H1 (cell line): ENCODE results near the gene NT5E. TPM values are rescaled to one million over a fixed set of nuclear protein-coding genes. Genes with fewer than 3 reads are reported as not detected.

Experiments
- CTCF ChIA-PET: fragments of 300-600 bp; sonication (Branson Sonifier 250); formaldehyde crosslinking; loops from one replicate; lab custom pipeline; 2021; ENCODE audit not compliant: partially characterized antibody; lab: Charles Lee
- POLR2A ChIA-PET: fragments of 300-600 bp; sonication (Branson Sonifier 250); formaldehyde crosslinking; loops from one replicate; lab custom pipeline; 2021; ENCODE audit warnings: inconsistent platforms; ENCODE audit not compliant: partially characterized antibody; lab: Charles Lee
- DNase-seq, 2 experiments: peaks; one replicate each; pipeline versions ENCODE4 v3.0.0 to v3.0.0-alpha.2; 2010 to 2022; ENCODE audit warnings: low spot score in 2 of 2, low read depth in 1 of 2, mixed read lengths in 1 of 2
- FAIRE-seq: peaks from 2 replicates; lab custom pipeline; 2011; peaks lifted over from hg19 to GRCh38; lab: Jason Lieb, UNC
- H2AFZ ChIP-seq: 2 replicates; pipeline ENCODE4 v1.8.1; 2012; ENCODE audit warnings: low read length, inconsistent platforms
- H2AK5ac ChIP-seq: 2 replicates; pipeline ENCODE4 v1.6.1; 2013; ENCODE audit warnings: low read depth, low read length
- H2BK120ac ChIP-seq: replicated peaks from 2 replicates; pipeline ENCODE3; 2013; ENCODE audit warnings: low read depth, low read length, inconsistent platforms
- H2BK12ac ChIP-seq: 2 replicates; pipeline ENCODE4 v1.6.1; 2013; ENCODE audit warnings: low read depth, low read length
- H2BK15ac ChIP-seq: 2 replicates; pipeline ENCODE4 v1.6.1; 2013; ENCODE audit warnings: low read length
- H2BK20ac ChIP-seq: 2 replicates; pipeline ENCODE4 v1.6.1; 2013; ENCODE audit warnings: low read length
- H2BK5ac ChIP-seq: 2 replicates; pipeline ENCODE4 v1.6.1; 2013; ENCODE audit warnings: low read depth, low read length
- H3K14ac ChIP-seq: 2 replicates; pipeline ENCODE4 v1.6.1; 2013; ENCODE audit warnings: inconsistent platforms; ENCODE audit not compliant: insufficient read length
- H3K18ac ChIP-seq: 2 replicates; pipeline ENCODE4 v1.6.1; 2013; ENCODE audit warnings: low read length; ENCODE audit errors: extremely low read depth
- H3K23ac ChIP-seq: 2 replicates; pipeline ENCODE4 v1.6.1; 2013; ENCODE audit warnings: inconsistent platforms; ENCODE audit not compliant: insufficient read length
- H3K23me2 ChIP-seq: 2 replicates; pipeline ENCODE4 v1.6.1; 2013; ENCODE audit warnings: low read depth, low read length
- H3K27ac ChIP-seq: 2 replicates; pipeline ENCODE4 v1.6.1; 2011; ENCODE audit warnings: low read depth, low read length, inconsistent platforms
- H3K27me3 ChIP-seq, 4 experiments: replicated peaks in 1 of 4; 1 replicate in 1 of 4; 2 replicates in 3 of 4; pipeline versions ENCODE4 v1.6.1 to v1.8.1; 2011 to 2013; ENCODE audit warnings: low read length in 3 of 4, mild to moderate bottlenecking in 3 of 4, inconsistent platforms in 2 of 4, mixed read lengths in 2 of 4, moderate library complexity in 1 of 4; ENCODE audit not compliant: control insufficient read depth in 3 of 4, insufficient read depth in 3 of 4; ENCODE audit errors: extremely low read depth in 1 of 4
- H3K36me3 ChIP-seq, 4 experiments: 2 replicates each; pipeline versions ENCODE4 v1.6.1 to v1.8.1; 2011 to 2013; ENCODE audit warnings: mild to moderate bottlenecking in 4 of 4, low read length in 3 of 4, moderate library complexity in 2 of 4, control low read depth in 1 of 4, inconsistent platforms in 1 of 4; ENCODE audit not compliant: insufficient read depth in 4 of 4, control insufficient read depth in 2 of 4
- H3K4ac ChIP-seq: replicated peaks from 2 replicates; pipeline ENCODE3; 2013; ENCODE audit warnings: low read length, low read depth, mixed read lengths, inconsistent platforms; ENCODE audit not compliant: insufficient read length
- H3K4me1 ChIP-seq, 4 experiments: replicated peaks in 1 of 4; 1 replicate in 1 of 4; 2 replicates in 3 of 4; pipeline versions ENCODE4 v1.6.1 to v1.8.1; 2011 to 2013; ENCODE audit warnings: low read length in 3 of 4, inconsistent platforms in 2 of 4, mixed read lengths in 1 of 4; ENCODE audit not compliant: insufficient read depth in 4 of 4, control insufficient read depth in 3 of 4
- H3K4me2 ChIP-seq, 2 experiments: 2 replicates each; pipeline versions ENCODE4 v1.6.1 to v1.8.1; 2011 to 2013; ENCODE audit warnings: low read depth in 2 of 2, low read length in 2 of 2, control low read depth in 1 of 2, inconsistent platforms in 1 of 2, mild to moderate bottlenecking in 1 of 2; ENCODE audit not compliant: insufficient read depth in 1 of 2
- H3K4me3 ChIP-seq, 4 experiments: fragments of 200-600, 300-600 bp in 1 of 4; sonication (generic), shearing (Covaris generic), sonication (Bioruptor Twin) in 1 of 4; 2 replicates each; pipeline versions ENCODE4 v1.5.1 to v1.8.1; 2011 to 2016; ENCODE audit warnings: low read length in 4 of 4, low read depth in 3 of 4, control low read depth in 2 of 4, inconsistent platforms in 2 of 4, mild to moderate bottlenecking in 2 of 4, mixed read lengths in 1 of 4, moderate library complexity in 1 of 4; ENCODE audit not compliant: insufficient read depth in 2 of 4; ENCODE audit errors: extremely low read depth in 1 of 4
- H3K56ac ChIP-seq: replicated peaks from 2 replicates; pipeline ENCODE3; 2013; ENCODE audit warnings: low read depth, mild to moderate bottlenecking, mixed read lengths, low read length, inconsistent platforms; ENCODE audit not compliant: insufficient read length
- H3K79me1 ChIP-seq: 2 replicates; pipeline ENCODE4 v1.6.1; 2013; ENCODE audit warnings: low read depth, low read length, control low read depth
- H3K79me2 ChIP-seq, 2 experiments: 2 replicates each; pipeline versions ENCODE4 v1.6.1 to v1.8.1; 2012 to 2013; ENCODE audit warnings: low read length in 2 of 2, mild to moderate bottlenecking in 2 of 2, inconsistent platforms in 1 of 2; ENCODE audit not compliant: insufficient read depth in 2 of 2, control insufficient read depth in 1 of 2
- H3K9ac ChIP-seq, 4 experiments: replicated peaks in 1 of 4; 1 replicate in 1 of 4; 2 replicates in 3 of 4; pipeline versions ENCODE4 v1.6.1 to v1.8.1; 2011 to 2013; ENCODE audit warnings: low read depth in 3 of 4, low read length in 3 of 4, control low read depth in 2 of 4, mild to moderate bottlenecking in 2 of 4, moderate library complexity in 2 of 4, inconsistent platforms in 1 of 4; ENCODE audit errors: extremely low read depth in 1 of 4
- H3K9me3 ChIP-seq, 2 experiments: 2 replicates each; pipeline versions ENCODE4 v1.6.1 to v1.8.1; 2012 to 2013; ENCODE audit warnings: mild to moderate bottlenecking in 2 of 2, moderate library complexity in 2 of 2, control low read depth in 1 of 2, inconsistent platforms in 1 of 2, low read depth in 1 of 2, low read length in 1 of 2, mixed read lengths in 1 of 2; ENCODE audit not compliant: insufficient read depth in 2 of 2
- H4K20me1 ChIP-seq, 2 experiments: replicated peaks in 1 of 2; 2 replicates each; pipeline versions ENCODE3 to v1.8.1; 2011 to 2013; ENCODE audit warnings: inconsistent platforms in 2 of 2, low read length in 2 of 2, mild to moderate bottlenecking in 1 of 2; ENCODE audit not compliant: insufficient read depth in 2 of 2, control insufficient read depth in 1 of 2
- H4K5ac ChIP-seq: 2 replicates; pipeline ENCODE4 v1.6.1; 2013; ENCODE audit warnings: low read length, low read depth, mixed read lengths, inconsistent platforms; ENCODE audit not compliant: insufficient read length
- H4K8ac ChIP-seq: 2 replicates; pipeline ENCODE4 v1.8.0; 2013; ENCODE audit warnings: mild to moderate bottlenecking, moderate library complexity, low read length, inconsistent platforms; ENCODE audit not compliant: insufficient read depth; ENCODE audit errors: extremely low read depth
- H4K91ac ChIP-seq: replicated peaks from 2 replicates; pipeline ENCODE3; 2013; ENCODE audit warnings: low read length, mixed read lengths, inconsistent platforms; ENCODE audit not compliant: insufficient read length
- CBX5 ChIP-seq: fragments of 300-800, 300-1000 bp; sonication (generic); IDR thresholded peaks from 2 replicates; pipeline ENCODE4 v1.7.1; 2016; ENCODE audit warnings: antibody characterized with exemption, low read length, low read depth
- EGR1 ChIP-seq: IDR thresholded peaks from 2 replicates; pipeline ENCODE4 v1.6.1; 2011; ENCODE audit warnings: low read depth, low read length, borderline replicate concordance
- JUND ChIP-seq: IDR thresholded peaks from 2 replicates; pipeline ENCODE4 v1.6.1; 2011; ENCODE audit warnings: mild to moderate bottlenecking, improper control_type of control experiment, low read length
- KDM4A ChIP-seq: IDR thresholded peaks from one replicate; pipeline ENCODE4 v1.7.1; 2012; ENCODE audit warnings: low read depth, mild to moderate bottlenecking, moderate library complexity, low read length, inconsistent platforms; ENCODE audit not compliant: severe bottlenecking
- MAFK ChIP-seq: IDR thresholded peaks from 2 replicates; pipeline ENCODE4 v1.6.1; 2012; ENCODE audit warnings: low read depth, mild to moderate bottlenecking, improper control_type of control experiment, low read length
- MAX ChIP-seq: IDR thresholded peaks from 2 replicates; pipeline ENCODE4 v1.6.1; 2012; ENCODE audit warnings: inconsistent platforms
- PHF8 ChIP-seq: fragments of 200-600 bp; sonication (generic); conservative IDR thresholded peaks from 2 replicates; pipeline ENCODE4 v1.7.1; 2012; ENCODE audit warnings: low read depth, mild to moderate bottlenecking, inconsistent platforms, low read length, moderate library complexity
- RFX5 ChIP-seq: IDR thresholded peaks from 2 replicates; pipeline ENCODE4 v1.6.1; 2011; ENCODE audit warnings: low read depth, low read length, improper control_type of control experiment, borderline replicate concordance
- SRF ChIP-seq: IDR thresholded peaks from 2 replicates; pipeline ENCODE4 v1.6.1; 2011; ENCODE audit warnings: mild to moderate bottlenecking, low read depth, low read length, moderate library complexity
- SUZ12 ChIP-seq: fragments of 200-600 bp; sonication (generic); IDR thresholded peaks from 2 replicates; pipeline ENCODE4 v1.6.1; 2012; ENCODE audit warnings: mild to moderate bottlenecking, inconsistent platforms, low read length, moderate library complexity, mixed read lengths
- ZNF274 ChIP-seq: IDR thresholded peaks from 2 replicates; pipeline ENCODE4 v1.7.0; 2012; ENCODE audit warnings: low read length, borderline replicate concordance; ENCODE audit errors: extremely low read depth
- WGBS, 2 experiments: shearing (Covaris generic) in 1 of 2; methylation state at CpG; one replicate each; pipeline versions ENCODE4 v1.1.6 to v1.1.7; 2013 to 2015; ENCODE audit warnings: low lambda C conversion rate in 2 of 2, mixed read lengths in 2 of 2, inconsistent platforms in 1 of 2, low coverage in 1 of 2, missing lambda C conversion rate in 1 of 2; ENCODE audit not compliant: insufficient replicate concordance in 2 of 2, insufficient coverage in 1 of 2, insufficient read length in 1 of 2; ENCODE audit errors: extremely low coverage in 1 of 2, missing lambda C conversion rate in 1 of 2; 5-methylcytosine and 5-hydroxymethylcytosine counted together
- polyA plus RNA-seq, 7 experiments: library from polyadenylated mRNA; depleted of rRNA in 3 of 7; stranded (reverse) in 5 of 7; unstranded in 2 of 7; fragments of >200 nt in 5 of 7; fragments of 200-250 nt in 2 of 7; gene quantifications; 1 replicate in 5 of 7; 2 replicates in 1 of 7; 4 replicates in 1 of 7; pipeline versions ENCODE4 v1.2.1 to v1.2.3, GENCODE V29; 2011 to 2013; ENCODE audit warnings: missing spikeins in 2 of 7, mixed read lengths in 2 of 7
- total RNA-seq: library from RNA; stranded (reverse); fragmentation: NEBNext Ultra II Directional; extraction: Animal tissue kit (Norgen Biotek cat#: 25700); gene quantifications from 2 replicates; pipeline ENCODE4 v1.2.1, GENCODE V29; 2021
- TF ChIP-seq, protein P1 (sequence below): IDR thresholded peaks from 2 replicates; pipeline ENCODE4 v1.6.1; 2011; ENCODE audit warnings: low read length, improper control_type of control experiment

Gene NT5E
- total and polyA plus RNA-seq, 2 of the 8 experiments (the other 6 are each of a cell fraction or from before 2014, with no cell fraction given) = 0.74 to 1.5 TPM

- WGBS, 2 experiments = 92% methylated on average over 2 of the region's 2 CpGs; no CpG with 5 or more reads in 1 of the 2 experiments
- Histone ChIP-seq H3K14ac (no peak overlapping the region), H3K56ac (no peak overlapping the region), H3K9me3 (no peaks in the 10 kb centered on the region), H4K8ac (no peak overlapping the region; the same call in 1 of the 2 replicates), H3K23ac (no peak overlapping the region), H3K4me1 (no peaks in the 10 kb centered on the region), H3K36me3 (no peaks in the 10 kb centered on the region), H3K18ac (no peak overlapping the region), H2BK15ac (no peak overlapping the region), H3K4me2 (no peak overlapping the region), H2AK5ac (no peak overlapping the region), H3K9ac (no peak overlapping the region), H3K27ac (no peak overlapping the region), H3K27me3 (no peaks in the 10 kb centered on the region), H3K23me2 (no peaks in the 10 kb centered on the region), H4K5ac (no peak overlapping the region), H2BK12ac (no peak overlapping the region), H3K4me3 (no peak overlapping the region), H4K91ac (no peak overlapping the region), H2AFZ (peak overlapping the region; percentile 30; the same call in 1 of the 2 replicates), H3K79me2 (no peaks in the 10 kb centered on the region), H3K4ac (no peak overlapping the region), H2BK20ac (no peak overlapping the region), H4K20me1 (no peaks in the 10 kb centered on the region), H2BK120ac (no peak overlapping the region), H2BK5ac (no peak overlapping the region), H3K79me1 (no peaks in the 10 kb centered on the region)
- CTCF ChIA-PET = interaction anchor here (1.0 kb wide), 2 partner anchors 21 to 64 kb away, joined by 3 to 5 read pairs; no protein-coding TSS in a partner anchor
- DNase-seq = no peak
- POLR2A ChIA-PET = no interaction called here
- no peak for FAIRE-seq
- TF ChIP-seq RFX5 (no peak), MAFK (no peak), EGR1 (no peak), KDM4A (no peak), JUND (no peak), SUZ12 (no peak), CBX5 (no peak), MAX (no peak), SRF (no peak), PHF8 (no peak), ZNF274 (no peak)
- TF ChIP-seq, protein P1, sequence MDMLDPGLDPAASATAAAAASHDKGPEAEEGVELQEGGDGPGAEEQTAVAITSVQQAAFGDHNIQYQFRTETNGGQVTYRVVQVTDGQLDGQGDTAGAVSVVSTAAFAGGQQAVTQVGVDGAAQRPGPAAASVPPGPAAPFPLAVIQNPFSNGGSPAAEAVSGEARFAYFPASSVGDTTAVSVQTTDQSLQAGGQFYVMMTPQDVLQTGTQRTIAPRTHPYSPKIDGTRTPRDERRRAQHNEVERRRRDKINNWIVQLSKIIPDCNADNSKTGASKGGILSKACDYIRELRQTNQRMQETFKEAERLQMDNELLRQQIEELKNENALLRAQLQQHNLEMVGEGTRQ = no peak
Measured at GRCh38 chr6:85419046-85419759, 30.7 kb upstream of the NT5E start.
